ENCODE measurements around the gene RPL26. TPM values are rescaled to one million over a fixed set of nuclear protein-coding genes. Genes with fewer than 3 reads are reported as not detected.

RPL26 gene
- total RNA-seq, 1 experiment from 2014 or later = 1,369 TPM

DNA sequence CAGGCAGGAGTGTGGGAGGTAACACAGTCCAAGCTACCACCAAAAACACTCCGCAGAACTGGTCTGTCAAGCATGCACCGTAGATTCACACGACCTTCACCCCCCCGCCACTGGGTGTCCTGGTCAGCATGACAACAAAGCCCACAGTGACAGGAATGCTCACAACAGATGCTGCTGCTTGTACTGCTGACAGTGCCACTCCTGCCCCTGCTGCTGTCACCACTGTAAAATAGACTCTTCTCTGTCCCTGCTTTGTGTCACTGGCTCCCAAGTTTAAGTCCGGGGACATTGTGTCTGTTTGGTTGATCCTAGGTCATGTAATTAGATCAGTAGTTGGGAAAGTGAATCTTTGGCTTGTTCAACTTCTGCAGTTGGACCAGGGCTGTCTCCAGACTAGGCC is 50.3 kb downstream of the RPL26 start:
- ATAC-seq (peak; percentile 40; the same call in 1 of the 2 replicates), DNase-seq (peak; percentile 25)
- Histone ChIP-seq H3K4me1 (ENCODE audit: insufficient read depth, low read length) (no peaks in the 10 kb centered on the region), H3K79me2 (ENCODE audit: low read length) (no peaks in the 10 kb centered on the region), H3K36me3 (ENCODE audit: low read depth, low read length) (no peaks in the 10 kb centered on the region), H2AFZ (ENCODE audit: low read length) (no peak overlapping the region), H3K4me3 (ENCODE audit: low read length) (no peak overlapping the region), H3K9me2 (replicated peaks; ENCODE audit: low read length) (no peaks in the 10 kb centered on the region), H3K27me3 (ENCODE audit: low read length) (no peaks in the 10 kb centered on the region), H3K9me3 (ENCODE audit: low read length) (no peaks in the 10 kb centered on the region), H4K20me1 (ENCODE audit: low read length) (no peaks in the 10 kb centered on the region), H3K27ac (ENCODE audit: low read length) (no peak overlapping the region), H3F3A (ENCODE audit: low read length, unreplicated experiment) (no peaks in the 10 kb centered on the region), H3K9ac (ENCODE audit: low read length) (no peak overlapping the region), H3K4me2 (ENCODE audit: low read length) (no peak overlapping the region)
- CTCF ChIA-PET = no interaction called here
- POLR2A ChIA-PET (ENCODE audit: unreplicated experiment) = interaction anchor here (0.8 kb wide), 1 partner anchor 9 kb away, joined by 3 read pairs; no protein-coding TSS in a partner anchor
- TF ChIP-seq, protein P1, sequence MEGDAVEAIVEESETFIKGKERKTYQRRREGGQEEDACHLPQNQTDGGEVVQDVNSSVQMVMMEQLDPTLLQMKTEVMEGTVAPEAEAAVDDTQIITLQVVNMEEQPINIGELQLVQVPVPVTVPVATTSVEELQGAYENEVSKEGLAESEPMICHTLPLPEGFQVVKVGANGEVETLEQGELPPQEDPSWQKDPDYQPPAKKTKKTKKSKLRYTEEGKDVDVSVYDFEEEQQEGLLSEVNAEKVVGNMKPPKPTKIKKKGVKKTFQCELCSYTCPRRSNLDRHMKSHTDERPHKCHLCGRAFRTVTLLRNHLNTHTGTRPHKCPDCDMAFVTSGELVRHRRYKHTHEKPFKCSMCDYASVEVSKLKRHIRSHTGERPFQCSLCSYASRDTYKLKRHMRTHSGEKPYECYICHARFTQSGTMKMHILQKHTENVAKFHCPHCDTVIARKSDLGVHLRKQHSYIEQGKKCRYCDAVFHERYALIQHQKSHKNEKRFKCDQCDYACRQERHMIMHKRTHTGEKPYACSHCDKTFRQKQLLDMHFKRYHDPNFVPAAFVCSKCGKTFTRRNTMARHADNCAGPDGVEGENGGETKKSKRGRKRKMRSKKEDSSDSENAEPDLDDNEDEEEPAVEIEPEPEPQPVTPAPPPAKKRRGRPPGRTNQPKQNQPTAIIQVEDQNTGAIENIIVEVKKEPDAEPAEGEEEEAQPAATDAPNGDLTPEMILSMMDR (conservative IDR thresholded peaks at IDR 0.05; ENCODE audit: low read depth, low read length) = no peak
- no peak for TF ChIP-seq EZH2phosphoT487 (IDR thresholded peaks at IDR 0.05; ENCODE audit: borderline replicate concordance, low read length)
- no peak for TF ChIP-seq EZH2 (IDR thresholded peaks at IDR 0.05; ENCODE audit: low read length, unreplicated experiment)
- no TSS peak for BruUV-seq (replicated peaks)
- intact Hi-C loops (cut with micrococcal nuclease) = no loop called here

DNA sequence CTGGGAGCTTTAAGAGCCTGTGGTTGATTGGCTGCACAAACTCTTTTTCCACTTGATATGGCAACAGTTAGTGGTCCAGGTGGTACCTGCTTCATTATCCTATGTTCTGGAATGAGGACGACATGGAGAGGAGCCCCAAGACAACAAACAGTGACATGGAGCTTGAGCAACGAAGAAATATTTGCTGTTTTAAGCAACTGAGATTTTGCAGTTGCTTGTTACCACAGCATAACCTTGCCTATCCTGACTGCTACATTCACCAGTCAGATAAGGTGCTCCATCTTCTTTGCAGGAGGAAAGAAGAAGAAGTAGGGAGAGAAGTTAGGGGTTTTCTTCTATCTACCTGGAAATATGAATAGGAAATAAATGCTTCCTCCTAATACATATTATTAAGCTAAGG is 50.9 kb downstream of the RPL26 start:
- Histone ChIP-seq H3K27ac (ENCODE audit: low read length) (no peak overlapping the region), H3K9ac (ENCODE audit: low read length) (no peak overlapping the region), H3K4me2 (ENCODE audit: low read length) (no peak overlapping the region), H3F3A (ENCODE audit: low read length, unreplicated experiment) (no peaks in the 10 kb centered on the region), H2AFZ (ENCODE audit: low read length) (no peak overlapping the region), H3K79me2 (ENCODE audit: low read length) (no peaks in the 10 kb centered on the region), H3K9me2 (replicated peaks; ENCODE audit: low read length) (no peaks in the 10 kb centered on the region), H3K27me3 (ENCODE audit: low read length) (no peaks in the 10 kb centered on the region), H4K20me1 (ENCODE audit: low read length) (no peaks in the 10 kb centered on the region), H3K4me1 (ENCODE audit: insufficient read depth, low read length) (no peaks in the 10 kb centered on the region), H3K9me3 (ENCODE audit: low read length) (no peaks in the 10 kb centered on the region), H3K4me3 (ENCODE audit: low read length) (no peak overlapping the region), H3K36me3 (ENCODE audit: low read depth, low read length) (no peaks in the 10 kb centered on the region)
- no peak for DNase-seq
- ChIA-PET POLR2A (ENCODE audit: unreplicated experiment) (interaction anchor here (0.8 kb wide), 1 partner anchor 9 kb away, joined by 3 read pairs; no protein-coding TSS in a partner anchor), CTCF (no interaction called here)
- intact Hi-C loops (cut with micrococcal nuclease) = no loop called here
- ATAC-seq = no peak
- no peak for TF ChIP-seq EZH2 (IDR thresholded peaks at IDR 0.05; ENCODE audit: low read length, unreplicated experiment)
- no peak for TF ChIP-seq EZH2phosphoT487 (IDR thresholded peaks at IDR 0.05; ENCODE audit: borderline replicate concordance, low read length)
- TF ChIP-seq, protein P1 (conservative IDR thresholded peaks at IDR 0.05; ENCODE audit: low read depth, low read length) = no peak
- BruUV-seq (replicated peaks) = no TSS peak

Other genes with a start within 250 kb of the RPL26 start
- 25.0 and 47.2 TPM in 2 replicates for gene PER1, start 230.8 kb downstream of the RPL26 start, total RNA-seq (2014; rRNA removed)
- 5.0 and 18.0 TPM in 2 replicates for gene VAMP2, start 220.2 kb downstream of the RPL26 start, total RNA-seq (2014; rRNA removed)
- 19.0 and 26.6 TPM in 2 replicates for gene TMEM107, start 206.8 kb downstream of the RPL26 start, total RNA-seq (2014; rRNA removed)
- gene BORCS6, start 193.0 kb downstream of the RPL26 start, total RNA-seq (2014; rRNA removed) = 5.9 and 7.3 TPM in 2 replicates
- 72.3 and 82.9 TPM in 2 replicates for gene AURKB, start 172.6 kb downstream of the RPL26 start, total RNA-seq (2014; rRNA removed)
- 7.8 and 8.4 TPM in 2 replicates for gene CTC1, start 135.1 kb downstream of the RPL26 start, total RNA-seq (2014; rRNA removed)
- 29.0 and 59.6 TPM in 2 replicates for gene PFAS, start 133.9 kb downstream of the RPL26 start, total RNA-seq (2014; rRNA removed)
- gene RANGRF, start 94.5 kb downstream of the RPL26 start, total RNA-seq (2014; rRNA removed) = 18.0 and 22.8 TPM in 2 replicates
- gene SLC25A35, start 87.8 kb downstream of the RPL26 start, total RNA-seq (2014; rRNA removed) = 1.6 and 2.3 TPM in 2 replicates
- gene ARHGEF15, start 73.0 kb downstream of the RPL26 start, total RNA-seq (2014; rRNA removed) = not detected in 2 replicates
- gene ODF4, start 43.4 kb downstream of the RPL26 start, total RNA-seq (2014; rRNA removed) = not detected in 2 replicates
- 0.07 TPM in 1 of 2 replicates, not detected in the other for gene RNF222, start 14.6 kb upstream of the RPL26 start, total RNA-seq (2014; rRNA removed)
- 32.7 and 46.7 TPM in 2 replicates for gene NDEL1, start 52.7 kb upstream of the RPL26 start, total RNA-seq (2014; rRNA removed)
- 32.7 and 44.6 TPM in 2 replicates for gene MYH10, start 247.5 kb upstream of the RPL26 start, total RNA-seq (2014; rRNA removed)

Data from PC-3 (cell line).